ENCODE data around the gene ARHGEF16.

The ARHGEF16 gene

DNA sequence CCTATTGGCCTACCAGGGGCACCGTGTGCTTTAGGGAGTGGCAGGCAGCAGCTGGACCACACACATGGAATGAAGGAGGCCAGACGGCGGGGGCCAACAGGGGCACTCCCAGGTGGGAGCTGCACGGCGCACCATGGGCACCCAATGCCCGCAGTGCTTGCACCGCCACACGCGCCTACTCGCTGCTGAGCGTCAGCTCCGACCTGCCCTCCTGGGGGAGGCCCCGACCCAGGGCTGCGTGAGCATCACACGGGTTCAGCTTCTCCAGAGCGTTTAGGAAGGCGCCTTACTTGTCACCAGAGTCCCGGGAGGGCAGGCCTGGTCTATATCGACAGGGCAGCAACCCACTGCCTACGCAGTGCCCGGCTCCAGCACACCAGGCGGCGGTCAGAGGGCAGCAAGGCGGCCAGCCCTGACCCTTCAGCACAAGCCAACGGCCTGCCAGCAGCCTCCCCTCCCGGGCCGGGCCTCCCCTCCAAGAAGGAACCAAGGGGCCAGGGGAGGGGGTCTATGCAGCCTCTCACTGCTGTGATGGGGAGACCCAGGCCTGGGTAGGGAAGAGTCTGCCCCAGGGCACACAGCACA, 64.9 kb downstream of the ARHGEF16 start:
- TF ChIP-seq, protein P1, sequence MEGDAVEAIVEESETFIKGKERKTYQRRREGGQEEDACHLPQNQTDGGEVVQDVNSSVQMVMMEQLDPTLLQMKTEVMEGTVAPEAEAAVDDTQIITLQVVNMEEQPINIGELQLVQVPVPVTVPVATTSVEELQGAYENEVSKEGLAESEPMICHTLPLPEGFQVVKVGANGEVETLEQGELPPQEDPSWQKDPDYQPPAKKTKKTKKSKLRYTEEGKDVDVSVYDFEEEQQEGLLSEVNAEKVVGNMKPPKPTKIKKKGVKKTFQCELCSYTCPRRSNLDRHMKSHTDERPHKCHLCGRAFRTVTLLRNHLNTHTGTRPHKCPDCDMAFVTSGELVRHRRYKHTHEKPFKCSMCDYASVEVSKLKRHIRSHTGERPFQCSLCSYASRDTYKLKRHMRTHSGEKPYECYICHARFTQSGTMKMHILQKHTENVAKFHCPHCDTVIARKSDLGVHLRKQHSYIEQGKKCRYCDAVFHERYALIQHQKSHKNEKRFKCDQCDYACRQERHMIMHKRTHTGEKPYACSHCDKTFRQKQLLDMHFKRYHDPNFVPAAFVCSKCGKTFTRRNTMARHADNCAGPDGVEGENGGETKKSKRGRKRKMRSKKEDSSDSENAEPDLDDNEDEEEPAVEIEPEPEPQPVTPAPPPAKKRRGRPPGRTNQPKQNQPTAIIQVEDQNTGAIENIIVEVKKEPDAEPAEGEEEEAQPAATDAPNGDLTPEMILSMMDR (IDR thresholded peaks at IDR 0.05; ENCODE audit: low read depth, low read length, missing control alignments), result no peak
- H3K4me3 ChIP-seq (ENCODE audit: low read depth, low read length), result no peak overlapping the region
- DNase-seq (ENCODE audit: low read depth), result no peak

GRCh38 chr1:3520419-3521378, 66.2 kb downstream of the ARHGEF16 start:
- TF ChIP-seq, protein P1 (IDR thresholded peaks at IDR 0.05; ENCODE audit: low read depth, low read length, missing control alignments), result no peak
- no peak overlapping the region for H3K4me3 ChIP-seq (ENCODE audit: low read depth, low read length)
- no peak for DNase-seq (ENCODE audit: low read depth)

GRCh38 chr1:3521426-3521825, 67.0 kb downstream of the ARHGEF16 start:
- TF ChIP-seq, protein P1 (IDR thresholded peaks at IDR 0.05; ENCODE audit: low read depth, low read length, missing control alignments), result no peak
- no peak for DNase-seq (ENCODE audit: low read depth)
- H3K4me3 ChIP-seq (ENCODE audit: low read depth, low read length), result no peak overlapping the region

- TF ChIP-seq, protein P1 (IDR thresholded peaks at IDR 0.05; ENCODE audit: low read depth, low read length, missing control alignments), result no peak
- H3K4me3 ChIP-seq (ENCODE audit: low read depth, low read length), result no peak overlapping the region
- DNase-seq (ENCODE audit: low read depth), result no peak
Measured at GRCh38 chr1:3522112-3522511, 67.6 kb downstream of the ARHGEF16 start.

DNA sequence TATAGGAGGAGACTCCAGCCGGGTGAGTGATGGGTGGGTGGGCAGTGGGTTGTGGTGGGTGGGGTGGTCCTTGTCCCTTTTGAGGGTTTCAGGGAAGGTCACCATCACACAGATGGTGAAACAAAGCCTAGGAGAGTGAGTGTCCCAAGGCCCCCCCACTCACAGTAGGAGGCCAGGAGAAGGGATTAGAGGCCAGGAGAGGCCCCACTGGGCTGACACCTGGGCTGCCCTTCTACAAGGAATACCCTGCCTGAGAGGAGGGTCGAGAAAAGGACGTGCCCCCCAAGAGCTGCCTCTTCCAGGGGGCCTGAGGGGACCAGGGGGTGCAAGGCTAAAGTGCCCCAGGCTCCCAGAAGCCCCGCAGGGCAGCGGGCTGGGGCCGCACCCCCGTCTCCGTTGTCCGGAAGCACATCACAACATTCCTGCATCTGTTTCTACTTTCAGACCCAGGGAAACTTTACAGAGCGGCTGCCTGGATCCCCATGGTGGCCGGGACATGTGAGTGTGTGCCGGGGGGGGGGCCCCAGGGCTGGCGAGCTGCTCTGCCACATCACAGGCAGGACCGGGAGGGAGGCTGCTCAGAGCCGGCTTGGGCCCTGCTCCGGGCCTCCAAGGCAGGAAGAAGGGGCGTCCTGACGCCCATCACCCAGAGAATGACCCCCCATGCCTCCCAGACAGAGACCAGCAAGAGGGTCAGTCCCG, 68.2 kb downstream of the ARHGEF16 start:
- no peak for DNase-seq (ENCODE audit: low read depth)
- TF ChIP-seq, protein P1 (IDR thresholded peaks at IDR 0.05; ENCODE audit: low read depth, low read length, missing control alignments), result no peak

GRCh38 chr1:3523980-3524379, 69.5 kb downstream of the ARHGEF16 start:
- H3K4me3 ChIP-seq (ENCODE audit: low read depth, low read length), result no peak overlapping the region
- TF ChIP-seq, protein P1 (IDR thresholded peaks at IDR 0.05; ENCODE audit: low read depth, low read length, missing control alignments), result no peak
- DNase-seq (ENCODE audit: low read depth), result no peak

More for the DNA sequence above, 68.2 kb downstream of the ARHGEF16 start:
- H3K4me3 ChIP-seq (ENCODE audit: low read depth, low read length), result no peak overlapping the region
